Head of caudate nucleus (tissue), 42 donors: ENCODE measurements around the gene KBTBD3.

Source experiments
- DNase-seq, 42 donors: peaks; one replicate each; pipeline versions ENCODE4 v3.0.0 to v3.0.0-alpha.2; 2020 to 2021; ENCODE audit warnings: mixed read lengths in 7 of 42
- intact Hi-C: fragments of 100-400 bp; cut with DNase I; formaldehyde crosslinking; loops from one replicate; pipeline ENCODE4 v1.15.0; 2022

Gene KBTBD3, protein sequence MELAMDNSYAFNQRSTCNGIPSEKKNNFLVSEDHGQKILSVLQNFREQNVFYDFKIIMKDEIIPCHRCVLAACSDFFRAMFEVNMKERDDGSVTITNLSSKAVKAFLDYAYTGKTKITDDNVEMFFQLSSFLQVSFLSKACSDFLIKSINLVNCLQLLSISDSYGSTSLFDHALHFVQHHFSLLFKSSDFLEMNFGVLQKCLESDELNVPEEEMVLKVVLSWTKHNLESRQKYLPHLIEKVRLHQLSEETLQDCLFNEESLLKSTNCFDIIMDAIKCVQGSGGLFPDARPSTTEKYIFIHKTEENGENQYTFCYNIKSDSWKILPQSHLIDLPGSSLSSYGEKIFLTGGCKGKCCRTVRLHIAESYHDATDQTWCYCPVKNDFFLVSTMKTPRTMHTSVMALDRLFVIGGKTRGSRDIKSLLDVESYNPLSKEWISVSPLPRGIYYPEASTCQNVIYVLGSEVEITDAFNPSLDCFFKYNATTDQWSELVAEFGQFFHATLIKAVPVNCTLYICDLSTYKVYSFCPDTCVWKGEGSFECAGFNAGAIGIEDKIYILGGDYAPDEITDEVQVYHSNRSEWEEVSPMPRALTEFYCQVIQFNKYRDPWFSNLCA

DNA sequence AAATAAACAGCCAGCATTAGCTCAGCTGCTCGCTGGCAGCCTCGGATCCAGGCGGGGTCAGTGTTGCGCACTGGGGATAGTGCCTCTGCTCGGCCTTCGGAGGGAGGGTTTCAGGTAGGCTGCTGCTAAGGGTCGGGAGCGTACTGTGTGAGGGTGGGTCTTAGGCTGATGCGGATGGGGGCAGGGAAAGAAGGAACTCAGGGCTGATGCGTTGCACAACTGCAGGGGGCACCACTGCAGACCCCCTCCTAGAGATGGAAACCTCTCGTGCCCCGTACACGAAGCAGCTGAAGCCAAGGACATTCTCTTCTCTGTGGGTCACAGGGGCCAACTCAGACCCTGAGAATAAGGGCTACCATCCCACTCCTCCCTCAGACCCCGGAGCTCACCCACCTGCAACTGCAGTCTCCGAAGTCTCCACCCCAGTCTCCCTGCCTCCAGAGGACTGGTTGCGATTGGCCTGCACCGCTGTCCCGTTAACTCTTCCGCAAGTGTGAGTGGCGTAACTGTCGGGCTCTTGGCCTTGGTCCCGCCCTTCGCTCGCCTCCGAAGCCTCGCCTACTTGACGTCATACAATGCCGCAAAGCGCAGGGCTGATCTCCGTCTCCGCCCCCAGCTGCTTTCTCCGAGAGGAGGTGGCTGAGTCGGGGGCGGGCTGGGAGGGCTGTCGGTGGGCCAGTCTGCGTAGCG, at the start of gene KBTBD3:
TSS of gene KBTBD3 (minus strand) at position 429 of the 690 bp plus-strand sequence. CDS start 18,250 bp downstream, outside the sequence.
- intact Hi-C loops, result loop anchor here (2.0 kb wide), 1 partner anchor 54 kb away; the partner anchor contains the start of gene MSANTD4

DNA sequence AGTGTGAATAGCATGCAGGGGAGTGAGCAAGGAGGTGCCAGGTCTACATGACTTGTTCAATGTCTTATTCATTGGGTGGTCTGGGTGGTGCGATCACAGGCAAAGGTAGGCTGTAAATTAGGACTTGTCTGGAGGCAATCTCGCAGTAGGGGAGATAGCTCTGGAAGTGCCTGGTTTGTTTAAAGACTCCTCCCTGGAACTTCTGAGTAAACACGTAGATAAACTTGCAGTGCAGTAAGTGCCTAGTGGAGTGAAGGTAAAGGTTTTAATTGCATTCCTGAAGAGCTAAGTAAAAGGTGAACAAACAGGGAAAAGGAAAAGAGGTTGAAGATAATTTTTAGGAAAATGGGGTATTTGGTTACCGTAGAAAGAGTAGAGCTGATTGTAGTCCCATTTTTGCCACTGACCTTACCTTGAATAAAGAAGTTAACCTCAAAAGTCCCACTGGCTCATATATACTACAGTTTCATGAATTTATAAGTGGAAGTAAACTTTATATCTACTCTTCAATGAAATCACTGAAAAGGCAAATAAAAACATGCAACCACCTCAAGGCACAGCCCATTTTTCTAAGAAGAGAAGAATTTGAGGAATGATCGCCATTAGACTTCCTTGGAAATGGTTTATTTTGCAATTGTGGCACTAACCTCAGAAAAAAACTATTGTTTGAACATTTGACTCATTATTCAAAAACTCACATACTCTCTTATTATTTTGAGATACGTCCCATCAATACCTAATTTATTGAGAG, 44.6 kb upstream of the KBTBD3 start:
- intact Hi-C loops, result no loop called here
- no peak for DNase-seq

More for the DNA sequence above, at the start of gene KBTBD3:
- DNase-seq, result peak; percentile 98 to 100 (median 100)

DNA sequence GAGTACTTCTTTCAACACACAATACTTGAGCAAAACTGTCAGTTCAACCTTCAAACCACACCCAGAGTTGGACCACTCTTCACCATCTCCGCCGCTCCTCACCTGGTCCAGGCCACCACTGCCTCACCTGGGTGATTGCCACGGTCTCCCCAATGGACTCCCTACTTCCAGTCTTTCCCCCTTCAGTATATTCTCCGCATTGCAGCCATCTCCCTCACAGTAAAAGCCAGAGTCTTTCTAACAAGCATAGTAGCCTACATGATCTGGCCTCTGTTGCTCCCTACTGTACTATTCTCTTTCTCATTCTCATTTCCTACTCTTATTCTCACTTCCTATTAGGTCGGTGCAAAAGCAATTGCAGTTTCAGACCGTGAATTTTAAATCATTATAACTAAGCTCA, 28.8 kb upstream of the KBTBD3 start:
- DNase-seq, result no peak
- intact Hi-C loops, result no loop called here

DNA sequence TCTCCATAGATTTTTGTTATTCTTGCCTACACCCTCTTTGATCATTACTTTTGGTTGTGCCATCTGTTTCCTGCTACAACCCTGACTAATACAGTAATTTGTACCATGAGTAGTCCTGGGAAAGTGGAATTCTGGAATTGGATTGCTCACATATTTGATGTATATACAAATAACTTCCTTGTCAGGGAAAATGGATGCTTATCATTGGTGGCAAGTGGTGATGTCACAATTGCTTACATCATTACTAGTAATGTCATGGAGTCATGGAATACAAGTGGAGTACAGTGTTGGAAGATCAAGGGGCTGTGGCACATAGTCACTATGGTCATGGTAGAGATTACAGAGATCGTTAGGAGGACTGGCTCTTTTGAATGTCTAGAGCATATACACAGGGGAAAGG, 24.7 kb upstream of the KBTBD3 start:
- DNase-seq, result no peak
- intact Hi-C loops, result no loop called here

DNA sequence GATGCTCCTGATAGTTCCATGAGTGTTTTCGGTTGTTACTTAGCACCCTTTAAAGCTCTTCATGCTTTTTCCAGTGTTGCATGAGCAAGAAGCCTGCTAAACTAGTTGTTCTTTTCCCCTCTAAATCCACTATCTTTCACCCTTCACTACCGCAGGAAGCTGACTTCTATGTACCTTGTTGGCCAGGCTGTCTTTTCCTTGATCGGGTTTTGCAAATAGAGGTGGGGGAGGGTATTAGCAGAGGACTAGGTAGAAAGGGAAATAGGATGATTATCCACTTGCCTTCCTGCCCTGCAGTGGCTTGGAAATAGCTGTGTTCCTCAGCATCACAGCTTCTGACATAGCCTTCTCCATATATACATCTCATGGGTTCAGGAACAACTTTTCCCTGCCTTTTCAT, 24.2 kb upstream of the KBTBD3 start:
- intact Hi-C loops, result no loop called here
- DNase-seq, result no peak

DNA sequence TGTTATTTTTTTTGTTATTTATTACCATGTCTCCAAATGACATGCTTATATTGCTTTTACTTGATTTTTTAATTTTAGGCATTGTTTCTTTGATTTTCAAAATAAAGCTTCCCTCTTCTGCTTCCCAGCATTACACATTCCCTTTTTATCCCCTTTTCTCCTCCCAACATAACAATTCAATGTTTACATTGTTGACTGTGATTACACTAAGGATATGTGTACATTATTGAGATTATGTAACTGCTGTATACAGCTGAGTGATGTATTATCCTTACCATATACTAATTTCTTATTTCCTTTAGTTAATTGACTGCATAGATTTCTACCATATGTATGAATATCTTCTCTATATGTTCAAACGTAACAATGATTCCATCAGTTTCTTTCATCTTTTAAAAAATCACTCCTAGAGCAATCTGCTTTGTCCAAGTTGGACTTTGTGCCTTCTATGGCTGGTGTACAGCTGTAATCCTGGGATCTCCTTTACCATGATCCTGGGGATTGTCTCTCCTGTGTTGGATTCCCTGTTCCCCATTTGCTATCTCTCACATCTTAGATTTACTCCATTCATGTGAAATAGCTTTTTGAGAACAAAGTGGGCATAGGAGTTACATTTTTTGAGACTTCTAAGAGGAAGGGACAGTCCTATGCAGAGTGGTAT, 21.9 kb upstream of the KBTBD3 start:
- intact Hi-C loops, result no loop called here
- no peak for DNase-seq

DNA sequence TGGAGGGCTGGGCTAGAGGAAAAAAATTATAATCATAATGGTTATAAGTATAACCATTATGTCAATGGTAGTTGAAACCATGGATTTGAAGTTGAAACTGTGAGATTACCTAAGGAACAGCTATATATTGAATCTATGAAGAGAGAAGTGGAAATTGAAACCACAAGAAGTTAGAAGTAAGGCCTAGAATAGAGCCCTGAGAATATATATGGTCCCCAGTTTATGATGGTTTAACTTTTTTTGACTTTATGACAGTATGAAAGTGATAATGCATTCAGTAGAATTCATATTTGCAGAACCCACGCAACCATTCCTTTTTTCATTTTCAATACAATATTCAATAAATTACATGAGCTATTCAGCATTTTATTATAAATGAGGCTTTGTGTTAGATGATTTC, 15.3 kb upstream of the KBTBD3 start:
- no peak for DNase-seq
- intact Hi-C loops, result no loop called here

DNA sequence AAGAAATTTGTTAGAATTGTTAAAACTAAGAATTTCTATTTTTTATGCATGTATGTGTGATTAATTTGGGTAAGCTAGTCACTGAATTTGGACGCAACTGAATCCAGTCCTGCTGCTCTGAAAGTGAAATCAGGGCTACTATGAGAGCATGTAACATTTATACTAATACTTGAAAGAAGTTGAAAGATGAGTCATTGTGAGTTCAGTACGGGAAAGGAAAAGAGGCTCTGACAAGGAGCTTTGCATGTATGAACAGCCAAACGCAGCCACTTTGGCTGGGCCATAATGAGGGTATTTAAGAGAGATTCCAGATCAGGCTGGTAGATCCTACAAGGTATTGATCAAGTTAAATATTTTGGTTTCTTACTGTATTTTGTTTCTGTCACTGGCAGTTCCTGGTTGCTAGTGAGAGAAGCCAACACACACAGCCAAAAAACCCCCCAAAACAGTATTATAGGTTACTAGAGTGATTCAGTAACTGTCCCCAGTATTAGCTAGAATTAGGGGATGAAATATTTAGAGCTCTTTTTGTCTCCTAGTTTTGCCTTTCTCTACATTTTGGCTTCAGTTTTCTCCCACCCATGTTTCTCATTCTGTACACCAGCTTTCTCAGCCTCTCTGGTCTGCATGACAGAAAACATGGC, 14.5 kb upstream of the KBTBD3 start:
- intact Hi-C loops, result no loop called here
- peak in 2 of 42 donors; percentile 2 to 43 for DNase-seq

DNA sequence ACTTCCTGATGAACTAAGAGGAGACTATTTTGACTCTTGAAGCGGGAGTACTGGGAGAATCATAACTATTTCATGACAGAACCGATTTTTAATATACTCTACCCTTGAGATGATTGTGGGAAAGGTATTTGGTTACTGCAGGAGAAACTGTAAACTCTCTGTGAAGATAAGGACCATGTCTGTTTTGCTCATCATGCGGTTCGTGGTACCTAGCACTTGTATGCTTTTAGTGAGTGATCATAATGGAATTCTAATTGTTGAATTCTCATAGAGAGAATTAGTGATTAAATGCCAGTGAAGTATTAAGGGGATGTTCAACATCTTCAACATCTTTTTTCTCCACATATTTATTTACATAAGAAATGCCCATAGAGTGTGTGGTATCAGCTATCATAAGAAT, 11.7 kb upstream of the KBTBD3 start:
- DNase-seq, result no peak

DNA sequence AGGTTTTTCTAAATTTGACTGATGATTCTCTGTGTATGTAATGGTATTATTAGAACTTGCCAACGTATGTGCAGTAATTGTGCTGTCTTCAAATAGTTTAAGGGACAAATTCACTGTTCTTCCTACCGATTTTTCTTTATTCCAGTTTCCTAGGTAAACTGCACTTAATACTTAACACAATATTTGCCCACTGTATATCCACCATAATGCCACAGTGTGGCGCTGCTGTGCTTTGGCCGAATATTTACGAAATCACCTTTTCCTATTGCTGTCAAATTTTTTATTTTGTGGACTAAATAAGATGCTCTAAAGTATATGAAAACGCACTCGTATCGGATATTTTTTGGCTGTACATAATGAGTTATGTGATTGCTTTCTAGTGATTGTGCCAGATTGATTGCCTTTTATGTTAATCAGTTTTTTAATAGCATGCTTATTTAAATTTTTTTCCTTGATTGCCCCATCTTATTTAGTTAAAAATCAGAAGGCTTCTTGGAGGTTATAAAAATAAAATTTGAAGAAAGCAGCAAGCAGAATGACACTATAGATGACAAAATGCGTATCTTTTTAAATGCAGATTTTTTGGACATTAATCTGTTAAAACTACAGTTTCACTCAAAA, 10.8 kb upstream of the KBTBD3 start:
- intact Hi-C loops, result loop anchor here (10.0 kb wide), 1 partner anchor 927 kb away; the partner anchor contains the start of gene GUCY1A2
- peak; percentile 6 to 84 (median 65) for DNase-seq

More for the DNA sequence above, 11.7 kb upstream of the KBTBD3 start:
- intact Hi-C loops, result loop anchor here (10.0 kb wide), 1 partner anchor 926 kb away; the partner anchor contains the start of gene GUCY1A2

DNA sequence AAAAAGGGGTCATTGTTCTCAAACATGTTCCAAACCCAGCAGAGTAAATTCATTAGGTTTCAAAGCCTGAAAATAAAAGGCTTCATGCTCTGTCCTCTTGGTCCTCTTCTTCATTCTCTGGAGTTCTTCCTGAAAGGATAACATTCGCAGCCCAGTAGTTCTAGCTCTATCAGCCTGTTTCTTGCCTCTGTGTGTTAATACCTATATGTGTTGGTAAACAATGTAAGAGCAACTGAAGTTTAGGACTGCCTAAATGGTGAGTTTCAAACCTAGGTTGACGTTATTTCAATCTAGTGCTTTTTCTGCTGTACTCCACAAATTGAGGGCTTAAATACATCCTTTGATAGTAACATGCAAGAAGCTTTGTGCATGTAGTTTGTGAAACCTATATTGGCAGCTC, 9.7 kb upstream of the KBTBD3 start:
- intact Hi-C loops, result loop anchor here (10.0 kb wide), 1 partner anchor 928 kb away; the partner anchor contains the start of gene GUCY1A2
- no peak for DNase-seq

DNA sequence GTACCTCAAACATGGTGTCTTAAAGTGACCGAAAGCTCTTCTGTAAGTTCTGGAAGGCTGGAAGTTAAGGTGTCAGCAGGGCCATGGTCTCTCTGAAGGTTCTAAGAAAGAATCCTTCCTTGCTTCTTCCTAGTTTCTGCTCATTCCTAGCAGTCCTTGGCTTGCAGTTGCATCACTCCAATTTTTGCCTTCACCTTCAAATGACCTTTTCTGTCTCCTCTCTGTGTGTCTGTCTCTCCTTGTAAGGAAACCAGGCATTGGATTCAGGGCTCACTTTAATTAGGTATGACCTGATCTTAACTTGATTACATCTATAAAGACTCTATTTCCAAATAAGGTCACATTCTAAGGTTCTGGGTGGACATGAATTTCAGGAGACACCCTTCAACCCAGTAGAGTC, 9.0 kb upstream of the KBTBD3 start:
- intact Hi-C loops, result loop anchor here (10.0 kb wide), 1 partner anchor 929 kb away; the partner anchor contains the start of gene GUCY1A2

DNA sequence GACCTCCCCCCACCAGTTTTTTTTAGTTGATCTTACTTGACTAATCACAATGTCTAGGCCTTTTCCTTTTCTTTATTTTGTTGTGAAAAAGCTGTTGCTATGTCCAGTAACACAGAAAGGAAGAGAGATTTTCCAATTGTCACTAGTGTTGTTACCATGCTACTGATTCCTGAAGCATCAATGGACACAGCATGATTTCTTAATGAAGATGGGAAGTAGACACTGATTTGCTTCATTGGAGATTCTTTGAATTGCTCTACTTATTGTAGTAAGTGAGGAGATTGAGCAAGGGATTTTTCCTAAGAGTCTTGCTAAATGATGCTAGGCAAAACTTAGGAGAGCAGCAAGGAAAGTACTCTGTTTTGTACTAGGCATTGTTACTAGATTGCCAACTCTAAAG, 4.9 kb upstream of the KBTBD3 start:
- no peak for DNase-seq
- intact Hi-C loops, result loop anchor here (10.0 kb wide), 1 partner anchor 933 kb away; the partner anchor contains the start of gene GUCY1A2

More for the DNA sequence above, 9.0 kb upstream of the KBTBD3 start:
- no peak for DNase-seq

DNA sequence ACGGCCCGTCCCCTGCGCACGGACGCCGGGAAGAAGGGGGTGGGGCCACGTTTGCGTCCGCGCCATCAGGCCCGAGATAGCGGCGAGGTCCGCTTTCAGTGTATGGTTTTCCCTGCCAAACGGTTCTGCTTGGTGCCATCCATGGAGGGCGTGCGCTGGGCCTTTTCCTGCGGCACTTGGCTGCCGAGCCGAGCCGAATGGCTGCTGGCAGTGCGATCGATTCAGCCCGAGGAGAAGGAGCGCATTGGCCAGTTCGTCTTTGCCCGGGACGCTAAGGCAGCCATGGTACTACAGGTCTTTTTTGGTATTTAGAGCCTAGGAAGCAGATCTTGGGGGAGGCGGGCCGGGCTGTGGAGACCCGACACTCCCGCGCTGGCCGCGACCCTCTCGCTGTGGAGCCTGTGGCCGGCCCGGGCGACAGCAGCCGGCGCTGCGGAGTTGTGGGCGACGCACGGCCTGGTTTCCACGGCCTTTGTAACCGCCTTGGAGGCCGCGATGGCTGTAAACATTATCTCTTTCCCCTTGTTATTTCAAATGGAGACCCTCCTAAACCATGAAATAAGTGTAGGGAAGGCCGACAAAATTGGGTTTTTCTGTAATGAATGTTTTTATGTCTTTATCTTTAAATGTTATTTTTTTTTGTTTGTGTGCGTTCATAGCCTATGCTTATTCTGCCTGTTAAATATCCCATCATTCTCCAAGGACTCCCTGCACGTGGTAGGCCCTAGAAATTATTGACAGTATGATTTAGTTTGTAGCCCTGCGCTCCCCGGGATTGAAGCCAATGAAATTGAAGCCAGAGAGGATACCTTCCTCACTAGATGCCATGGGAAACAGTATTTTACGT, 685 bp upstream of the KBTBD3 start, which contains the start of gene AASDHPPT:
TSS of gene AASDHPPT (plus strand) at position 54 of the 847 bp plus-strand sequence. CDS start at position 103, 49 bp downstream.
- intact Hi-C loops, result loop anchor here (2.0 kb wide), 1 partner anchor 55 kb away; the partner anchor contains the start of gene MSANTD4
- peak in 20 of 42 donors; percentile 3 to 73 (median 38) for DNase-seq

DNA sequence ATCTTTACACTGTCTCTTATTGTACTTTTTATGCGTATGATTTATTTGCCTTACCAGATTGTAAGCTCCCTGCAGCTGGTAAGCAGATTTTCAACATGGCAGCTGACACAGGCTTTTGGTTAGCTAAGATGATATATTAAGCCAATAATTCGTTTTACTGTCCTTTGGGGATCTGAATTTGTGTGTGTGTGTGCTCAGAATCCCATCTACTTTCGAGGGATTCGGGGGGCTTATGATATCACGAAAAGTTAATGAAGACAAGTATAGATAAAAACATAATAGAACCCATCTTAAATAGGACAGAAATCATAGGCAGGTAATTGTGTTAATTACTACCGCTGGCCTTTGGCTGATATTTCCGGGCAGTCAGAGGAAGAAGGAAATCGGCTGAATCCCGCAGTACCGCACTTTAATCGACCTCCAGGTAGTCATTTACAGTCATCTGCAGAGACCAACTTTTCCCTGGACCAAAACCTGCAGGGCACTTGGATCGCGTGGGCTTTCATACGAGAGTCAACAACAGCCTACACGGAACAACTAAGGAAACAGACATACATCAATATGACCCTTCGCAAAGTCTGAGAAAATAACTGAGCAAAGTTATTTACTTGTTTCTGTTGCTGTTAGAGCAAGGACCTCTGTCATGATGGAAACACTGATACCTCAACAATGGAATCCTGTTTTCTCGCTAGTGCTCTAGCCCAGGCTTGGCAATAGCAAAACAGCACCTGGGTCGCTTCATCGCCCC, 802 bp downstream of the KBTBD3 start:
- DNase-seq, result peak in 28 of 42 donors; percentile 4 to 59 (median 28)
- intact Hi-C loops, result loop anchor here (2.0 kb wide), 1 partner anchor 54 kb away; the partner anchor contains the start of gene MSANTD4
